MCF 10A (cell line): Measurements from ENCODE around the gene NAA25. TPM values are rescaled to one million over a fixed set of nuclear protein-coding genes. Genes with fewer than 3 reads are reported as not detected.

Source experiments
- BruUV-seq: library from RNA; stranded (reverse); fragments of 400-500 nt; replicated peaks from 2 replicates; lab custom pipeline; 2021; lab: Mats Ljungman, UMichigan
- CTCF ChIA-PET: fragments of 300-600 bp; sonication (Branson Sonifier 250); formaldehyde crosslinking; extraction: SDS; loops from one replicate; lab custom pipeline; 2021; ENCODE audit warnings: antibody characterized with exemption, inconsistent platforms; lab: Yijun Ruan, JAX
- POLR2A ChIA-PET: fragments of 300-600, 350-650 bp; sonication (Branson Sonifier 250); formaldehyde crosslinking; extraction: SDS; loops from one replicate; lab custom pipeline; 2020; ENCODE audit warnings: antibody characterized with exemption, inconsistent platforms; lab: Yijun Ruan, JAX
- DNase-seq: peaks from one replicate; pipeline ENCODE4 v3.0.0-alpha.2; 2018; ENCODE audit not compliant: unreplicated experiment
- H3K27ac Mint-ChIP-seq: one replicate; pipeline ENCODE4 v1.8.0; 2022; ENCODE audit warnings: mild to moderate bottlenecking, low read depth, mixed read lengths; ENCODE audit not compliant: unreplicated experiment
- H3K27me3 Mint-ChIP-seq: one replicate; pipeline ENCODE4 v1.8.0; 2022; ENCODE audit warnings: mixed read lengths; ENCODE audit not compliant: insufficient read depth, unreplicated experiment
- H3K36me3 Mint-ChIP-seq: one replicate; pipeline ENCODE4 v1.8.0; 2022; ENCODE audit warnings: mild to moderate bottlenecking, moderate library complexity, mixed read lengths; ENCODE audit not compliant: insufficient read depth, unreplicated experiment
- H3K4me1 Mint-ChIP-seq: one replicate; pipeline ENCODE4 v1.8.0; 2022; ENCODE audit warnings: mixed read lengths; ENCODE audit not compliant: insufficient read depth, unreplicated experiment
- H3K4me3 Mint-ChIP-seq: one replicate; pipeline ENCODE4 v1.8.0; 2022; ENCODE audit warnings: mild to moderate bottlenecking, moderate library complexity, mixed read lengths; ENCODE audit not compliant: unreplicated experiment
- H3K9me3 Mint-ChIP-seq: one replicate; pipeline ENCODE4 v1.8.0; 2022; ENCODE audit warnings: mixed read lengths; ENCODE audit not compliant: unreplicated experiment
- CTCF ChIP-seq: fragments of 200-600 bp; IDR thresholded peaks from one replicate; pipeline ENCODE4 v1.8.0; 2022; ENCODE audit warnings: antibody characterized with exemption, mild to moderate bottlenecking; ENCODE audit not compliant: unreplicated experiment
- intact Hi-C: fragments of 100-400 bp; cut with micrococcal nuclease; formaldehyde crosslinking; loops from 2 replicates; pipeline ENCODE4 v1.14.1; 2022
- total RNA-seq: library from RNA; stranded (reverse); gene quantifications from 2 replicates; pipeline ENCODE4 v1.2.3, GENCODE V29; 2022

The NAA25 gene
- total RNA-seq, 1 experiment from 2014 or later, result 39.2 TPM

DNA sequence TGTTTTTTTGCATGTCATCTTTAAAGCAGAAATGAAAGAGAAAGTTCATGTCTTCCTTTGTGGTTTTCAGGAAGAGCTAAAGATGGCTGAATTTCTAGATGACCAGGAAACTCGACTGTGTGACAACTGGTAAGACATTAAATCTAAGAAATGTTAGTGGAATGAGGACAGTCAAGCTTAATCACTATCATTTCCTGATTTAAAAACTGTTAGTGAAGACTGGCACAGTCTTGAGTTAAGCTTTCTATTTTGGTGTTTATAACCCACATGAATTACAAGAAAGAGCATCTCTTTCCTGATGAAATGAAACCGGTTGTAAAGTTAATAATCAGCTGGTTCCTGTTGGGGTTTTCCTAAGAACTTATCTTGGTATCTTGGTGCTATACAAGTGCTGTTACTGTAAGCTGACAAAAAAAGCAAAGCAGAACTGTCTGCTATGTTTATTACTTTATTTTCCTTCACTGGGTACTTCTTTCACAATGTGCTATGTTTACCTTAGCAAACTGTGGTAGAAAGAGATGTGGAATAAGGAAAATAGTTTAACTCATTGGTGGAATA is 21.9 kb upstream of the NAA25 start:
- intact Hi-C loops, result no loop called here
- H3K36me3 Mint-ChIP-seq, result peaks cover 30% of the 10 kb centered on the region
- no peaks in the 10 kb centered on the region for H3K9me3 Mint-ChIP-seq
- ChIA-PET POLR2A (interaction anchor here (1.0 to 15.7 kb wide), 3 partner anchors 8 to 19 kb away, joined by 3 to 530 read pairs (median 21); partner anchors contain the start of gene NAA25), CTCF (interaction anchor here (0.7 to 1.3 kb wide), 4 partner anchors 22 to 256 kb away, joined by 3 to 4 read pairs (median 3); no protein-coding TSS in a partner anchor)
- H3K27me3 Mint-ChIP-seq, result no peaks in the 10 kb centered on the region
- no peak overlapping the region for H3K4me3 Mint-ChIP-seq
- DNase-seq, result no peak
- no TSS peak for BruUV-seq
- TF ChIP-seq CTCF, result no peak
- H3K27ac Mint-ChIP-seq, result no peak overlapping the region
- peaks cover 6% of the 10 kb centered on the region for H3K4me1 Mint-ChIP-seq

GRCh38 chr12:112126911-112127310 is 18.3 kb upstream of the NAA25 start:
- intact Hi-C loops, result no loop called here
- BruUV-seq, result no TSS peak
- Mint-ChIP-seq H3K27me3 (no peaks in the 10 kb centered on the region), H3K9me3 (no peaks in the 10 kb centered on the region), H3K4me3 (peak overlapping the region; percentile 79), H3K4me1 (peaks cover 14% of the 10 kb centered on the region), H3K27ac (no peak overlapping the region), H3K36me3 (peaks cover 7% of the 10 kb centered on the region)
- DNase-seq, result no peak
- CTCF ChIA-PET, result interaction anchor here (9.6 kb wide), 1 partner anchor 13 kb away, joined by 95 read pairs; no protein-coding TSS in a partner anchor
- no peak for TF ChIP-seq CTCF
- POLR2A ChIA-PET, result interaction anchor here (0.7 to 15.7 kb wide), 6 partner anchors 16 to 286 kb away, joined by 3 to 530 read pairs (median 6); partner anchors contain the start of gene NAA25

DNA sequence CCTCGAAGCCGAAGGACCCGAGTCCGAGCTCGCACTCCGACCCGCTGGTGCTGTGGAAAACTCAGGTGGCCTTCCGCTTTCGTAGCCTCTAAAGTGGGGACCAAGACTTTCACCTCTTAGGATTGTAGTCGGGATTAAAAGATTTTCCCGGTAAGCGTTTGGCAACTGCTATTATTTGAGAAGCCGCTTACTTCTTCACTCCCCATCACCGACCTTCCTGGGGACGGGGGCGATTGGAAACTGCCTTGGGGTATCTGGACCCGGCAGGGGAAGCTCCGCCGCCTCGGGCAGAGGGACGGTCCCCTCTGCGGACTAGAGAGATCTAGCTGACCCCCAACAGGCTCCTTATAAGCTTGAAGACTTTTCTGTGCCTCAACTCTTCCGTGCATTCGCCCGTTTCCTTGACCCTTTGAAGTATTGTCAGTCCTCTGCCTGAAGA is 17.4 kb upstream of the NAA25 start:
- POLR2A ChIA-PET, result interaction anchor here (0.6 to 15.7 kb wide), 13 partner anchors 9 to 285 kb away, joined by 3 to 530 read pairs (median 4); partner anchors contain the start of genes ERP29 and NAA25
- Mint-ChIP-seq H3K4me3 (peak overlapping the region; percentile 79), H3K36me3 (no peaks in the 10 kb centered on the region), H3K27ac (peak overlapping the region; percentile 61), H3K27me3 (no peaks in the 10 kb centered on the region), H3K9me3 (no peaks in the 10 kb centered on the region), H3K4me1 (peaks cover 19% of the 10 kb centered on the region)
- BruUV-seq, result no TSS peak
- TF ChIP-seq CTCF, result no peak
- no peak for DNase-seq
- CTCF ChIA-PET, result interaction anchor here (1.9 to 9.6 kb wide), 2 partner anchors 12 to 18 kb away, joined by 7 to 95 read pairs; partner anchors contain the start of gene NAA25
- intact Hi-C loops, result no loop called here

GRCh38 chr12:112125250-112125999 is 16.8 kb upstream of the NAA25 start, which contains the start of gene TRAFD1:
Gene TRAFD1 (plus strand): TSS chr12:112125560. CDS start chr12:112130523, 4,963 bp downstream.
- no peak for TF ChIP-seq CTCF
- intact Hi-C loops, result no loop called here
- DNase-seq, result peak; percentile 97
- H3K4me3 Mint-ChIP-seq, result peak within 1 kb of the TSS; percentile 79
- H3K27ac Mint-ChIP-seq, result peak within 1 kb of the TSS; percentile 61
- CTCF ChIA-PET, result interaction anchor here (1.9 to 9.6 kb wide), 2 partner anchors 12 to 17 kb away, joined by 7 to 95 read pairs; partner anchors contain the start of gene NAA25
- H3K9me3 Mint-ChIP-seq, result no peaks in the 10 kb centered on the region
- POLR2A ChIA-PET, result interaction anchor here (0.6 to 15.7 kb wide), 18 partner anchors 10 to 284 kb away, joined by 3 to 530 read pairs (median 4); partner anchors contain the start of genes ERP29 and NAA25
- no peaks in the 10 kb centered on the region for H3K27me3 Mint-ChIP-seq
- TSS peak; percentile 62 for BruUV-seq
- peaks cover 19% of the 10 kb centered on the region for H3K4me1 Mint-ChIP-seq
- no peaks in the 10 kb centered on the region for H3K36me3 Mint-ChIP-seq
